ENCODE results near the gene KAZN.

DNA sequence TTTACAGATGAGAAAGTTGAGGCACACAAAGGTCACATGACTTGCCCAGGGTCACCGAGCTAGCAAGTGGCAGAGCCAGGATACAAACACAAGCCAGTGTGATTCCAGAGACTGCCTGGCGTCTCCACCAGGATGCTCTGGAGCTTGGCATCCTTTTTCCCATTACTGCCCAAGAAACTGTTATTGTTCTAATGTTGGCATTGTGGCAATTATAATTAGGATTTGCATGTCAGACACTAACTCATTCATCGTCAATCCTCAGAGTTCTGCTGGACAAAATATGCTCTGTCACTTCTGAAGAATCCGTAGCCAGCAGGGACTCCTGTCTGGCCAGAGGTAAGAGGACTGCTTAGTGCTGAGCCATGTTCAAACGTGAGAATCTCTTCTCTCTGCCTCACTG is 8.8 kb downstream of the KAZN start:
- TF ChIP-seq SP1 (IDR thresholded peaks at IDR 0.05) (no peak), FOXA1 (IDR thresholded peaks at IDR 0.05) (no peak), NFRKB (IDR thresholded peaks at IDR 0.05) (no peak), FOXK2 (IDR thresholded peaks at IDR 0.05) (no peak), ARNT (IDR thresholded peaks at IDR 0.05) (no peak), TARDBP (IDR thresholded peaks at IDR 0.05) (no peak), SUZ12 (IDR thresholded peaks at IDR 0.05) (no peak), BHLHE40 (IDR thresholded peaks at IDR 0.05; ENCODE audit: borderline replicate concordance) (no peak), FOXM1 (IDR thresholded peaks at IDR 0.05; ENCODE audit: borderline replicate concordance) (no peak), ELF4 (IDR thresholded peaks at IDR 0.05) (no peak), HDGF (IDR thresholded peaks at IDR 0.05; ENCODE audit: borderline replicate concordance) (no peak)
- TF ChIP-seq, protein P1, sequence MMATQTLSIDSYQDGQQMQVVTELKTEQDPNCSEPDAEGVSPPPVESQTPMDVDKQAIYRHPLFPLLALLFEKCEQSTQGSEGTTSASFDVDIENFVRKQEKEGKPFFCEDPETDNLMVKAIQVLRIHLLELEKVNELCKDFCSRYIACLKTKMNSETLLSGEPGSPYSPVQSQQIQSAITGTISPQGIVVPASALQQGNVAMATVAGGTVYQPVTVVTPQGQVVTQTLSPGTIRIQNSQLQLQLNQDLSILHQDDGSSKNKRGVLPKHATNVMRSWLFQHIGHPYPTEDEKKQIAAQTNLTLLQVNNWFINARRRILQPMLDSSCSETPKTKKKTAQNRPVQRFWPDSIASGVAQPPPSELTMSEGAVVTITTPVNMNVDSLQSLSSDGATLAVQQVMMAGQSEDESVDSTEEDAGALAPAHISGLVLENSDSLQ (IDR thresholded peaks at IDR 0.05): no peak

All from HEK293T (cell line).